ENCODE results near the gene KCNH2.
A peak's percentile ranks its signal among the peaks of the same experiment; 100 is the strongest.

The KCNH2 gene

GRCh38 chr7:150946421-150947240 lies 31.5 kb downstream of the KCNH2 start:
- DNase-seq = no peak

- DNase-seq = no peak
Measured at GRCh38 chr7:150945853-150946420, 32.2 kb downstream of the KCNH2 start.

- DNase-seq = no peak
Measured at GRCh38 chr7:150945171-150945852, 32.8 kb downstream of the KCNH2 start.

GRCh38 chr7:150944066-150945042 lies 33.8 kb downstream of the KCNH2 start:
- no peak for DNase-seq

- no peak for DNase-seq
Measured at GRCh38 chr7:150943453-150943814, 34.7 kb downstream of the KCNH2 start.

GRCh38 chr7:150942591-150943452 lies 35.3 kb downstream of the KCNH2 start:
- DNase-seq = no peak

GRCh38 chr7:150942001-150942590 lies 36.0 kb downstream of the KCNH2 start:
- DNase-seq = peak; percentile 61

- no peak for DNase-seq
Measured at GRCh38 chr7:150941351-150942000, 36.6 kb downstream of the KCNH2 start.

GRCh38 chr7:150940431-150941102 lies 37.6 kb downstream of the KCNH2 start:
- DNase-seq = no peak

GRCh38 chr7:150939466-150939865 lies 38.7 kb downstream of the KCNH2 start:
- no peak for DNase-seq

GRCh38 chr7:150939052-150939451 lies 39.1 kb downstream of the KCNH2 start:
- DNase-seq = no peak

GRCh38 chr7:150938566-150938965 lies 39.6 kb downstream of the KCNH2 start:
- DNase-seq = no peak

GRCh38 chr7:150937848-150938561 lies 40.1 kb downstream of the KCNH2 start:
- peak; percentile 56 for DNase-seq

GRCh38 chr7:150936018-150936417 lies 42.1 kb downstream of the KCNH2 start:
- no peak for DNase-seq

- DNase-seq = no peak
Measured at GRCh38 chr7:150935149-150935548, 43.0 kb downstream of the KCNH2 start.

GRCh38 chr7:150934045-150934766 lies 43.9 kb downstream of the KCNH2 start:
- DNase-seq = no peak

GRCh38 chr7:150931199-150931869 lies 46.8 kb downstream of the KCNH2 start:
- no peak for DNase-seq

- DNase-seq = no peak
Measured at GRCh38 chr7:150928541-150928940, 49.6 kb downstream of the KCNH2 start.
